ENCODE data around the gene HNRNPAB.
"Not testable (repeated sequence)": the region's sequence is repeated elsewhere in the genome, so short reads cannot be mapped to it uniquely, and the experiment has no call there.

HNRNPAB gene

GRCh38 chr5:178247481-178248456, 43.4 kb downstream of the HNRNPAB start:
- DNase-seq = no peak

GRCh38 chr5:178248750-178249149, 44.4 kb downstream of the HNRNPAB start:
- no peak for DNase-seq

- no peak for DNase-seq
Observed at GRCh38 chr5:178249191-178249989, 45.1 kb downstream of the HNRNPAB start.

GRCh38 chr5:178250263-178250662, 45.9 kb downstream of the HNRNPAB start:
- DNase-seq = no peak

GRCh38 chr5:178252258-178252657, 47.9 kb downstream of the HNRNPAB start:
- DNase-seq = no peak

- DNase-seq = not testable (repeated sequence)
Observed at GRCh38 chr5:178253632-178254031, 49.3 kb downstream of the HNRNPAB start.

- DNase-seq = no peak
Observed at GRCh38 chr5:178256746-178257145, 52.4 kb downstream of the HNRNPAB start.

- no peak for DNase-seq
Observed at GRCh38 chr5:178257650-178258049, 53.3 kb downstream of the HNRNPAB start.

GRCh38 chr5:178259623-178260536, 55.5 kb downstream of the HNRNPAB start:
- DNase-seq = no peak

All from activated CD4-positive, alpha-beta T cell treated with anti-CD3 and anti-CD28 coated beads, Interleukin-2, amount 50 U/mL, for 48 hours (primary cell).